GM12878 (cell line): ENCODE measurements around the gene DYNC2H1. TPM values are rescaled to one million over a fixed set of nuclear protein-coding genes. Genes with fewer than 3 reads are reported as not detected.

Experiments
- ATAC-seq: fragments of 200-7000 bp; cut with Tn5 transposase; 3 replicates; pipeline ENCODE4 v1.9.1; 2020; ENCODE audit warnings: mild to moderate bottlenecking, moderate library complexity
- BruUV-seq: library from RNA; stranded (reverse); fragments of 400-500 nt; replicated peaks from 2 replicates; lab custom pipeline; 2021; lab: Mats Ljungman, UMichigan
- CTCF ChIA-PET: fragments of 300-600 bp; sonication (Branson Sonifier 250); formaldehyde crosslinking; extraction: SDS; loops from one replicate; lab custom pipeline; 2021; ENCODE audit warnings: inconsistent platforms; lab: Yijun Ruan, JAX
- POLR2A ChIA-PET: fragments of 350-600 bp; formaldehyde crosslinking; extraction: SDS; loops from one replicate; lab custom pipeline; 2021; ENCODE audit warnings: inconsistent platforms; lab: Charles Lee
- RAD21 ChIA-PET: fragments of 300-600 bp; sonication (Branson Sonifier 250); formaldehyde crosslinking; loops from one replicate; lab custom pipeline; 2023; ENCODE audit warnings: antibody characterized with exemption; ENCODE audit not compliant: unreplicated experiment; lab: Charles Lee
- SMC1A ChIA-PET: fragments of 300-600 bp; sonication (Branson Sonifier 250); formaldehyde crosslinking; loops from one replicate; lab custom pipeline; 2023; ENCODE audit not compliant: unreplicated experiment, uncharacterized antibody; lab: Charles Lee
- DNase-seq: peaks from one replicate; pipeline ENCODE4 v3.0.0-alpha.2; 2011; ENCODE audit warnings: low read depth, low spot score
- FAIRE-seq: peaks from 3 replicates; lab custom pipeline; 2011; peaks lifted over from hg19 to GRCh38; lab: Jason Lieb, UNC
- H2AFZ ChIP-seq: 2 replicates; pipeline ENCODE4 v1.6.0; 2011; ENCODE audit warnings: low read depth, low read length, control low read depth; ENCODE audit not compliant: control insufficient read depth
- H3K27ac ChIP-seq: 2 replicates; pipeline ENCODE4 v1.5.1; 2011; ENCODE audit warnings: control low read depth; ENCODE audit not compliant: control insufficient read depth, insufficient read depth
- H3K27me3 ChIP-seq, 2 experiments: replicated peaks in 1 of 2; 2 replicates each; pipeline versions ENCODE4 v1.6.0 to v1.6.1; 2011; ENCODE audit warnings: low read length in 1 of 2; ENCODE audit not compliant: control insufficient read depth in 2 of 2, insufficient read depth in 2 of 2
- H3K36me3 ChIP-seq, 2 experiments: 2 replicates each; pipeline ENCODE4 v1.5.1; 2011; ENCODE audit warnings: low read length in 1 of 2; ENCODE audit not compliant: control insufficient read depth in 2 of 2, insufficient read depth in 2 of 2
- H3K4me1 ChIP-seq: 2 replicates; pipeline ENCODE4 v1.6.1; 2011; ENCODE audit warnings: mild to moderate bottlenecking, low read length, moderate library complexity, mixed read lengths; ENCODE audit not compliant: control insufficient read depth, insufficient read depth
- H3K4me2 ChIP-seq: 2 replicates; pipeline ENCODE4 v1.6.0; 2011; ENCODE audit warnings: control low read depth; ENCODE audit not compliant: control insufficient read depth, insufficient read depth
- H3K4me3 ChIP-seq: fragments of 200-600 bp; sonication (generic); 2 replicates; pipeline ENCODE4 v1.5.1; 2016
- H3K79me2 ChIP-seq: 2 replicates; pipeline ENCODE4 v1.6.0; 2011; ENCODE audit warnings: low read length; ENCODE audit not compliant: control insufficient read depth, insufficient read depth
- H3K9ac ChIP-seq: 2 replicates; pipeline ENCODE4 v1.8.0; 2011; ENCODE audit warnings: low read length, control low read depth, mixed read lengths; ENCODE audit not compliant: control insufficient read depth, insufficient read depth
- H3K9me3 ChIP-seq: replicated peaks from 3 replicates; pipeline ENCODE4 v1.5.1; 2011; ENCODE audit warnings: mild to moderate bottlenecking, low read length; ENCODE audit not compliant: control insufficient read depth, insufficient read depth
- H4K20me1 ChIP-seq: 2 replicates; pipeline ENCODE4 v1.6.0; 2011; ENCODE audit not compliant: control insufficient read depth, insufficient read depth
- ATF7 ChIP-seq: fragments of 450-650 bp; IDR thresholded peaks from 2 replicates; pipeline ENCODE4 v1.6.1; 2016; ENCODE audit warnings: low read depth, mild to moderate bottlenecking
- BCL11A ChIP-seq: IDR thresholded peaks from 2 replicates; pipeline ENCODE4 v1.6.1; 2011; ENCODE audit warnings: low read depth, low read length
- DPF2 ChIP-seq: fragments of 450-650 bp; IDR thresholded peaks from 2 replicates; pipeline ENCODE4 v1.6.1; 2017; ENCODE audit warnings: mild to moderate bottlenecking
- MEF2B ChIP-seq: fragments of 450-650 bp; IDR thresholded peaks from 2 replicates; pipeline ENCODE4 v1.6.1; 2018; ENCODE audit warnings: mild to moderate bottlenecking, moderate library complexity; ENCODE audit not compliant: partially characterized antibody, poor library complexity, severe bottlenecking
- NBN ChIP-seq: fragments of 450-650 bp; IDR thresholded peaks from 2 replicates; pipeline ENCODE4 v1.6.1; 2016
- NFIC ChIP-seq: IDR thresholded peaks from 2 replicates; pipeline ENCODE4 v1.6.1; 2012; ENCODE audit warnings: low read depth, mild to moderate bottlenecking, inconsistent platforms, low read length, moderate library complexity
- NR2C1 ChIP-seq: fragments of 450-650 bp; IDR thresholded peaks from 2 replicates; pipeline ENCODE4 v1.6.1; 2017; ENCODE audit warnings: antibody characterized with exemption, mild to moderate bottlenecking, moderate library complexity
- SIN3A ChIP-seq: IDR thresholded peaks from 2 replicates; pipeline ENCODE4 v1.6.1; 2012; ENCODE audit warnings: low read depth, low read length, improper control_type of control experiment
- SUZ12 ChIP-seq: fragments of 200-600 bp; sonication (generic); IDR thresholded peaks from one replicate; pipeline ENCODE4 v1.6.1; 2018; ENCODE audit warnings: antibody characterized with exemption, mild to moderate bottlenecking; ENCODE audit not compliant: unreplicated experiment
- TBL1XR1 ChIP-seq: IDR thresholded peaks from 2 replicates; pipeline ENCODE4 v1.6.1; 2012; ENCODE audit warnings: low read depth, low read length, improper control_type of control experiment
- ZNF207 ChIP-seq: fragments of 450-650 bp; IDR thresholded peaks from 2 replicates; pipeline ENCODE4 v1.6.1; 2014; ENCODE audit warnings: antibody characterized with exemption, mild to moderate bottlenecking, borderline replicate concordance
- ZNF622 ChIP-seq: fragments of 450-650 bp; IDR thresholded peaks from 2 replicates; pipeline ENCODE4 v1.6.1; 2017; ENCODE audit warnings: mild to moderate bottlenecking, inconsistent platforms
- WGBS: methylation state at CpG from one replicate; pipeline ENCODE4 v1.1.6; 2016; ENCODE audit warnings: low lambda C conversion rate; ENCODE audit not compliant: insufficient replicate concordance, insufficient coverage; ENCODE audit errors: missing lambda C conversion rate; 5-methylcytosine and 5-hydroxymethylcytosine counted together
- in situ Hi-C: fragments of 300-500 bp; cut with MboI; formaldehyde crosslinking; loops from 9 replicates; pipeline ENCODE4 v1.14.3; 2018; ENCODE audit warnings: mixed read lengths
- intact Hi-C: fragments of 100-400 bp; cut with micrococcal nuclease; formaldehyde crosslinking; loops from one replicate; pipeline ENCODE4 v1.14.2; 2022; ENCODE audit not compliant: unreplicated experiment
- polyA plus RNA-seq, 11 experiments: library from polyadenylated mRNA; depleted of rRNA in 4 of 11; unstranded in 6 of 11; stranded (reverse) in 5 of 11; fragments of >200 nt; fragmentation: Nextera tagmentation in 4 of 11; fragmentation: Illumina TruSeq in 1 of 11; extraction: Ambion mirVana in 4 of 11; extraction: Trizol in 1 of 11; gene quantifications; 1 replicate in 1 of 11; 2 replicates in 10 of 11; pipeline versions ENCODE4 v1.2.1 to v1.2.3, GENCODE V29; 2011 to 2016; ENCODE audit warnings: inconsistent platforms in 2 of 11, missing spikeins in 2 of 11, low read depth in 1 of 11
- total RNA-seq, 4 experiments: library from RNA; depleted of rRNA in 3 of 4; stranded (reverse); fragments of >200 nt in 3 of 4; fragmentation: Illumina TruSeq in 1 of 4; extraction: Trizol in 1 of 4; gene quantifications; 2 replicates each; pipeline versions ENCODE4 v1.2.1 to v1.2.3, GENCODE V29; 2013 to 2021
- TF ChIP-seq, protein P1 (sequence below): IDR thresholded peaks from 2 replicates; pipeline ENCODE4 v1.6.1; 2011; ENCODE audit warnings: low read depth, low read length, improper control_type of control experiment, borderline replicate concordance
- TF ChIP-seq, protein P2 (sequence below): IDR thresholded peaks from 2 replicates; pipeline ENCODE4 v1.6.1; 2012; ENCODE audit warnings: low read depth, low read length, improper control_type of control experiment
- TF ChIP-seq, protein P3 (sequence below): fragments of 450-650 bp; IDR thresholded peaks from 2 replicates; pipeline ENCODE4 v1.6.1; 2018; ENCODE audit warnings: borderline replicate concordance, mild to moderate bottlenecking; ENCODE audit not compliant: partially characterized antibody
- TF ChIP-seq, protein P4 (sequence below): fragments of 450-650 bp; IDR thresholded peaks from 2 replicates; pipeline ENCODE4 v1.6.1; 2018; ENCODE audit warnings: mild to moderate bottlenecking, low read depth, moderate library complexity; ENCODE audit not compliant: partially characterized antibody
- TF ChIP-seq, protein P5 (sequence below): fragments of 450-650 bp; IDR thresholded peaks from 2 replicates; pipeline ENCODE4 v1.6.1; 2017; ENCODE audit warnings: mild to moderate bottlenecking, low read depth, inconsistent platforms; ENCODE audit not compliant: poor library complexity, severe bottlenecking

Gene DYNC2H1
- total and polyA plus RNA-seq, 10 of the 15 experiments (the other 5 are each of a cell fraction or from before 2014, with no cell fraction given): 0.12 to 3.9 (median 0.23) TPM; not detected in 2

DNA sequence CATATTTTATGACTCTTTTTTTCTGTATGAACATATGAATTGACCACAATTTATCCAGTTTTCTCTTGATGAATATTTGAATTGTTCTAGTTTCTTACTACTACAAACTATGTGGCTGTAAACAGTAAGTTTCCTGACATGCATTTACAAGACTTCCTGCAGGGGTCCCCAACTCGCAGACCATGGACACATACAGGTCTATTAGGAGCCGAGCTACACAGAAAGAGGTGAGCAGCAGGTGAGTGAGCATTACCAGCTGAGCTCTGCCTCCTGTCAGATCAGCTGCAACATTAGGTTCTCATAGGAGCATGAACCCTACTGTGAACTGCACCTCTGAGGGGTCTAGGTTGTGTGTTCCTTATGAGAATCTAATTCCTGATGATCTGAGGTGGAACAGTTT is 379.4 kb downstream of the DYNC2H1 start:
- FAIRE-seq: no peak
- TF ChIP-seq NR2C1: no peak
- TF ChIP-seq, protein P1, sequence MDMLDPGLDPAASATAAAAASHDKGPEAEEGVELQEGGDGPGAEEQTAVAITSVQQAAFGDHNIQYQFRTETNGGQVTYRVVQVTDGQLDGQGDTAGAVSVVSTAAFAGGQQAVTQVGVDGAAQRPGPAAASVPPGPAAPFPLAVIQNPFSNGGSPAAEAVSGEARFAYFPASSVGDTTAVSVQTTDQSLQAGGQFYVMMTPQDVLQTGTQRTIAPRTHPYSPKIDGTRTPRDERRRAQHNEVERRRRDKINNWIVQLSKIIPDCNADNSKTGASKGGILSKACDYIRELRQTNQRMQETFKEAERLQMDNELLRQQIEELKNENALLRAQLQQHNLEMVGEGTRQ: no peak
- TF ChIP-seq MEF2B: no peak
- no peak for TF ChIP-seq NFIC
- TF ChIP-seq, protein P2, sequence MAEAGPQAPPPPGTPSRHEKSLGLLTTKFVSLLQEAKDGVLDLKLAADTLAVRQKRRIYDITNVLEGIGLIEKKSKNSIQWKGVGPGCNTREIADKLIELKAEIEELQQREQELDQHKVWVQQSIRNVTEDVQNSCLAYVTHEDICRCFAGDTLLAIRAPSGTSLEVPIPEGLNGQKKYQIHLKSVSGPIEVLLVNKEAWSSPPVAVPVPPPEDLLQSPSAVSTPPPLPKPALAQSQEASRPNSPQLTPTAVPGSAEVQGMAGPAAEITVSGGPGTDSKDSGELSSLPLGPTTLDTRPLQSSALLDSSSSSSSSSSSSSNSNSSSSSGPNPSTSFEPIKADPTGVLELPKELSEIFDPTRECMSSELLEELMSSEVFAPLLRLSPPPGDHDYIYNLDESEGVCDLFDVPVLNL: no peak
- TF ChIP-seq SIN3A: no peak
- no peak for TF ChIP-seq ZNF207
- TF ChIP-seq, protein P3, sequence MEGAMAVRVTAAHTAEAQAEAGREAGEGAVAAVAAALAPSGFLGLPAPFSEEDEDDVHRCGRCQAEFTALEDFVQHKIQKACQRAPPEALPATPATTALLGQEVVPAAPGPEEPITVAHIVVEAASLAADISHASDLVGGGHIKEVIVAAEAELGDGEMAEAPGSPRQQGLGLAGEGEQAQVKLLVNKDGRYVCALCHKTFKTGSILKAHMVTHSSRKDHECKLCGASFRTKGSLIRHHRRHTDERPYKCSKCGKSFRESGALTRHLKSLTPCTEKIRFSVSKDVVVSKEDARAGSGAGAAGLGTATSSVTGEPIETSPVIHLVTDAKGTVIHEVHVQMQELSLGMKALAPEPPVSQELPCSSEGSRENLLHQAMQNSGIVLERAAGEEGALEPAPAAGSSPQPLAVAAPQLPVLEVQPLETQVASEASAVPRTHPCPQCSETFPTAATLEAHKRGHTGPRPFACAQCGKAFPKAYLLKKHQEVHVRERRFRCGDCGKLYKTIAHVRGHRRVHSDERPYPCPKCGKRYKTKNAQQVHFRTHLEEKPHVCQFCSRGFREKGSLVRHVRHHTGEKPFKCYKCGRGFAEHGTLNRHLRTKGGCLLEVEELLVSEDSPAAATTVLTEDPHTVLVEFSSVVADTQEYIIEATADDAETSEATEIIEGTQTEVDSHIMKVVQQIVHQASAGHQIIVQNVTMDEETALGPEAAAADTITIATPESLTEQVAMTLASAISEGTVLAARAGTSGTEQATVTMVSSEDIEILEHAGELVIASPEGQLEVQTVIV: no peak
- no peak for TF ChIP-seq TBL1XR1
- no peak for TF ChIP-seq NBN
- no peak for TF ChIP-seq DPF2
- TF ChIP-seq ZNF622: no peak
- no peak for TF ChIP-seq ATF7
- no peak for TF ChIP-seq SUZ12
- TF ChIP-seq, protein P4, sequence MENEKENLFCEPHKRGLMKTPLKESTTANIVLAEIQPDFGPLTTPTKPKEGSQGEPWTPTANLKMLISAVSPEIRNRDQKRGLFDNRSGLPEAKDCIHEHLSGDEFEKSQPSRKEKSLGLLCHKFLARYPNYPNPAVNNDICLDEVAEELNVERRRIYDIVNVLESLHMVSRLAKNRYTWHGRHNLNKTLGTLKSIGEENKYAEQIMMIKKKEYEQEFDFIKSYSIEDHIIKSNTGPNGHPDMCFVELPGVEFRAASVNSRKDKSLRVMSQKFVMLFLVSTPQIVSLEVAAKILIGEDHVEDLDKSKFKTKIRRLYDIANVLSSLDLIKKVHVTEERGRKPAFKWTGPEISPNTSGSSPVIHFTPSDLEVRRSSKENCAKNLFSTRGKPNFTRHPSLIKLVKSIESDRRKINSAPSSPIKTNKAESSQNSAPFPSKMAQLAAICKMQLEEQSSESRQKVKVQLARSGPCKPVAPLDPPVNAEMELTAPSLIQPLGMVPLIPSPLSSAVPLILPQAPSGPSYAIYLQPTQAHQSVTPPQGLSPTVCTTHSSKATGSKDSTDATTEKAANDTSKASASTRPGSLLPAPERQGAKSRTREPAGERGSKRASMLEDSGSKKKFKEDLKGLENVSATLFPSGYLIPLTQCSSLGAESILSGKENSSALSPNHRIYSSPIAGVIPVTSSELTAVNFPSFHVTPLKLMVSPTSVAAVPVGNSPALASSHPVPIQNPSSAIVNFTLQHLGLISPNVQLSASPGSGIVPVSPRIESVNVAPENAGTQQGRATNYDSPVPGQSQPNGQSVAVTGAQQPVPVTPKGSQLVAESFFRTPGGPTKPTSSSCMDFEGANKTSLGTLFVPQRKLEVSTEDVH: no peak
- TF ChIP-seq, protein P5, sequence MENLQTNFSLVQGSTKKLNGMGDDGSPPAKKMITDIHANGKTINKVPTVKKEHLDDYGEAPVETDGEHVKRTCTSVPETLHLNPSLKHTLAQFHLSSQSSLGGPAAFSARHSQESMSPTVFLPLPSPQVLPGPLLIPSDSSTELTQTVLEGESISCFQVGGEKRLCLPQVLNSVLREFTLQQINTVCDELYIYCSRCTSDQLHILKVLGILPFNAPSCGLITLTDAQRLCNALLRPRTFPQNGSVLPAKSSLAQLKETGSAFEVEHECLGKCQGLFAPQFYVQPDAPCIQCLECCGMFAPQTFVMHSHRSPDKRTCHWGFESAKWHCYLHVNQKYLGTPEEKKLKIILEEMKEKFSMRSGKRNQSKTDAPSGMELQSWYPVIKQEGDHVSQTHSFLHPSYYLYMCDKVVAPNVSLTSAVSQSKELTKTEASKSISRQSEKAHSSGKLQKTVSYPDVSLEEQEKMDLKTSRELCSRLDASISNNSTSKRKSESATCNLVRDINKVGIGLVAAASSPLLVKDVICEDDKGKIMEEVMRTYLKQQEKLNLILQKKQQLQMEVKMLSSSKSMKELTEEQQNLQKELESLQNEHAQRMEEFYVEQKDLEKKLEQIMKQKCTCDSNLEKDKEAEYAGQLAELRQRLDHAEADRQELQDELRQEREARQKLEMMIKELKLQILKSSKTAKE: no peak
- TF ChIP-seq BCL11A: no peak

More for the DNA sequence above, 379.4 kb downstream of the DYNC2H1 start:
- no peaks in the 10 kb centered on the region for H3K79me2 ChIP-seq
- BruUV-seq: no TSS peak
- no peak overlapping the region for H3K4me3 ChIP-seq
- intact Hi-C loops: no loop called here
- no peak overlapping the region for H3K9ac ChIP-seq
- no peak for ATAC-seq
- RAD21 ChIA-PET: no interaction called here
- no peaks in the 10 kb centered on the region for H3K36me3 ChIP-seq
- no peak for DNase-seq
- POLR2A ChIA-PET: no interaction called here
- CTCF ChIA-PET: no interaction called here
- in situ Hi-C loops: no loop called here
- no peaks in the 10 kb centered on the region for H3K27me3 ChIP-seq
- no peak overlapping the region for H3K27ac ChIP-seq
- no peak overlapping the region for H3K4me2 ChIP-seq
- no peak overlapping the region for H2AFZ ChIP-seq
- WGBS: 33% methylated on average over 2 of the region's 2 CpGs
- H3K9me3 ChIP-seq: no peaks in the 10 kb centered on the region
- SMC1A ChIA-PET: no interaction called here
- no peaks in the 10 kb centered on the region for H4K20me1 ChIP-seq
- H3K4me1 ChIP-seq: no peaks in the 10 kb centered on the region
